T-helper 2 cell treated with Interferon-gamma antibody and Interleukin-4, amounts not matched to agents 5 μg/mL and 100 μg/mL, for 36 hours (primary cell): ENCODE measurements around the gene KATNB1.

ENCODE experiments used
- DNase-seq: peaks from one replicate; pipeline ENCODE4 v3.0.0; 2021; ENCODE audit warnings: low spot score
- H3K27ac Mint-ChIP-seq: one replicate; pipeline ENCODE4 v1.8.0; 2021; ENCODE audit warnings: mild to moderate bottlenecking, mixed read lengths
- H3K27me3 Mint-ChIP-seq: one replicate; pipeline ENCODE4 v1.8.0; 2021; ENCODE audit warnings: low read depth, mixed read lengths
- H3K36me3 Mint-ChIP-seq: one replicate; pipeline ENCODE4 v1.8.0; 2021; ENCODE audit warnings: low read depth, mixed read lengths
- H3K4me1 Mint-ChIP-seq: one replicate; pipeline ENCODE4 v1.8.0; 2021; ENCODE audit warnings: low read depth, mixed read lengths
- H3K4me3 Mint-ChIP-seq: one replicate; pipeline ENCODE4 v1.8.0; 2022; ENCODE audit warnings: mild to moderate bottlenecking, moderate library complexity, mixed read lengths
- H3K9me3 Mint-ChIP-seq: one replicate; pipeline ENCODE4 v1.8.0; 2021; ENCODE audit warnings: mixed read lengths

KATNB1 gene

DNA sequence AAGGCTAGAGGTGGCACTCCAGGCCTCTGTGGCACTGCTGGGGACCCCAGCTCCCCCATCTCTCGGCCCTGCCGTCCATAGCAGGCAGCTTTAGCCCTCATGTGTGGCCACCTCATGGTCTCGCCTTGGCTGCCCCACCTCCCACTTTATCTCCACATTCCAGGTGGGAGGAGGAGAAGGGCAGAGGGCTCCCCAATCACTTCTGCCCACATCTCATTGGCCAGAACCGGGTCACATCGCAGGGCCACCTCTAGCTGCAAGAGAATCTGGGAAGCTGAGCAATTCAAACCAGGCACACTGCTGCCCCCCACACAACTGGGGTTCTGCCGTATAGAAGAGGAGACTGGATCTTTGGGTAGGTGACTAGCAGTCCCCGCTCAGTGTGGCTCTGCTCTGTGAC is 39.3 kb upstream of the KATNB1 start:
- H3K36me3 Mint-ChIP-seq = no peaks in the 10 kb centered on the region
- no peak overlapping the region for H3K27ac Mint-ChIP-seq
- H3K27me3 Mint-ChIP-seq = peaks cover 4% of the 10 kb centered on the region
- DNase-seq = no peak
- H3K4me3 Mint-ChIP-seq = no peak overlapping the region
- H3K4me1 Mint-ChIP-seq = peaks cover 7% of the 10 kb centered on the region
- no peaks in the 10 kb centered on the region for H3K9me3 Mint-ChIP-seq

GRCh38 chr16:57697896-57698537 is 37.6 kb upstream of the KATNB1 start:
- no peak for DNase-seq
- Mint-ChIP-seq H3K4me3 (no peak overlapping the region), H3K4me1 (peaks cover 7% of the 10 kb centered on the region), H3K9me3 (no peaks in the 10 kb centered on the region), H3K27me3 (no peaks in the 10 kb centered on the region), H3K36me3 (no peaks in the 10 kb centered on the region), H3K27ac (no peak overlapping the region)

GRCh38 chr16:57698812-57699405 is 36.7 kb upstream of the KATNB1 start:
- no peak for DNase-seq
- Mint-ChIP-seq H3K27me3 (no peaks in the 10 kb centered on the region), H3K4me1 (peaks cover 7% of the 10 kb centered on the region), H3K36me3 (no peaks in the 10 kb centered on the region), H3K9me3 (no peaks in the 10 kb centered on the region), H3K4me3 (no peak overlapping the region), H3K27ac (no peak overlapping the region)

GRCh38 chr16:57699481-57699880 is 36.1 kb upstream of the KATNB1 start:
- H3K27me3 Mint-ChIP-seq = no peaks in the 10 kb centered on the region
- no peak for DNase-seq
- peaks cover 6% of the 10 kb centered on the region for H3K4me1 Mint-ChIP-seq
- H3K27ac Mint-ChIP-seq = no peak overlapping the region
- no peaks in the 10 kb centered on the region for H3K9me3 Mint-ChIP-seq
- H3K36me3 Mint-ChIP-seq = no peaks in the 10 kb centered on the region
- no peak overlapping the region for H3K4me3 Mint-ChIP-seq

- Mint-ChIP-seq H3K4me3 (no peak overlapping the region), H3K36me3 (no peaks in the 10 kb centered on the region), H3K27ac (no peak overlapping the region), H3K27me3 (no peaks in the 10 kb centered on the region), H3K9me3 (no peaks in the 10 kb centered on the region), H3K4me1 (peaks cover 2% of the 10 kb centered on the region)
- DNase-seq = no peak
Observed at GRCh38 chr16:57699899-57700298, 35.7 kb upstream of the KATNB1 start.

DNA sequence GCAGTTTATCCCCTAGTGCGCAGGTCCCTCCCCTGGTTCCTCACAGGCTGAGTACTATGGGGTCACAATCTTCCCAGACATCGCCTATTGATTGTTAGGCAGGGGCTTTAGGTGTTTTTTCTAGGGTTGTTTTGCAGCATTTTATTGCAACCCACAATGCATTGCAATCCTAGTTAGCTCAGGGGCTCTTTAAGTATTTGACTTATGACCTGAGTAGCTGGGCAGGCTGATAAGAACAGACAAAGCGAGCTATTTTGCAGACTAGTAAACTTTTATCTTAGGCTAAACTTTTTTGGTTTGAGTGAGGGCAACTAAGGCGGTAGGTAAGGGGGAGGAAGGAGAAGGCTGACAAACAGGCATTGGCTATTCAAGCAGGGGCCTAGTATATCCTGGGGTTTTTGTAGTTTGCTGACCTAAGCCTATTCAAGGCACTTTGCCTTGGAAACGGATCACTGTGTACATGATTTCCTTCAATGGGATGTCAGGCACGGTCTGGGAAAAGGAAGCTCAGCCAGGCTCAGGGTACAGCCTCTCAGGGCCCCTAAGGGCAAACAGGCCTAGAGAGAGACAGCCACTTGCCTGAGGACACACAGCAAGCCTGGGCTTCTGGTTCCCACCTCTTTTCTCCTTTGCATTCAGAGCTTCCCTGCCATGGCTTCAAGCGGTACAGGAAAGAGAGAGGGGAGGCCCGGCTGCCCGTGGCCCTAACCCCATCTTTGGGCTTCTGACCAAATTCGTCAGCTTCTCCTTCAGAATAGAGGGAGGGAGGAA is 34.6 kb upstream of the KATNB1 start:
- H3K4me3 Mint-ChIP-seq = no peak overlapping the region
- no peaks in the 10 kb centered on the region for H3K27me3 Mint-ChIP-seq
- no peaks in the 10 kb centered on the region for H3K36me3 Mint-ChIP-seq
- no peaks in the 10 kb centered on the region for H3K4me1 Mint-ChIP-seq
- H3K9me3 Mint-ChIP-seq = no peaks in the 10 kb centered on the region
- no peak for DNase-seq
- no peak overlapping the region for H3K27ac Mint-ChIP-seq

- no peaks in the 10 kb centered on the region for H3K4me1 Mint-ChIP-seq
- no peaks in the 10 kb centered on the region for H3K36me3 Mint-ChIP-seq
- no peak overlapping the region for H3K27ac Mint-ChIP-seq
- no peak overlapping the region for H3K4me3 Mint-ChIP-seq
- no peaks in the 10 kb centered on the region for H3K9me3 Mint-ChIP-seq
- DNase-seq = no peak
- H3K27me3 Mint-ChIP-seq = no peaks in the 10 kb centered on the region
Observed at GRCh38 chr16:57701759-57702371, 33.7 kb upstream of the KATNB1 start.

GRCh38 chr16:57703416-57704010 is 32.1 kb upstream of the KATNB1 start:
- DNase-seq = no peak
- Mint-ChIP-seq H3K4me1 (no peaks in the 10 kb centered on the region), H3K36me3 (no peaks in the 10 kb centered on the region), H3K4me3 (no peak overlapping the region), H3K27ac (no peak overlapping the region), H3K27me3 (peaks cover 7% of the 10 kb centered on the region), H3K9me3 (no peaks in the 10 kb centered on the region)

DNA sequence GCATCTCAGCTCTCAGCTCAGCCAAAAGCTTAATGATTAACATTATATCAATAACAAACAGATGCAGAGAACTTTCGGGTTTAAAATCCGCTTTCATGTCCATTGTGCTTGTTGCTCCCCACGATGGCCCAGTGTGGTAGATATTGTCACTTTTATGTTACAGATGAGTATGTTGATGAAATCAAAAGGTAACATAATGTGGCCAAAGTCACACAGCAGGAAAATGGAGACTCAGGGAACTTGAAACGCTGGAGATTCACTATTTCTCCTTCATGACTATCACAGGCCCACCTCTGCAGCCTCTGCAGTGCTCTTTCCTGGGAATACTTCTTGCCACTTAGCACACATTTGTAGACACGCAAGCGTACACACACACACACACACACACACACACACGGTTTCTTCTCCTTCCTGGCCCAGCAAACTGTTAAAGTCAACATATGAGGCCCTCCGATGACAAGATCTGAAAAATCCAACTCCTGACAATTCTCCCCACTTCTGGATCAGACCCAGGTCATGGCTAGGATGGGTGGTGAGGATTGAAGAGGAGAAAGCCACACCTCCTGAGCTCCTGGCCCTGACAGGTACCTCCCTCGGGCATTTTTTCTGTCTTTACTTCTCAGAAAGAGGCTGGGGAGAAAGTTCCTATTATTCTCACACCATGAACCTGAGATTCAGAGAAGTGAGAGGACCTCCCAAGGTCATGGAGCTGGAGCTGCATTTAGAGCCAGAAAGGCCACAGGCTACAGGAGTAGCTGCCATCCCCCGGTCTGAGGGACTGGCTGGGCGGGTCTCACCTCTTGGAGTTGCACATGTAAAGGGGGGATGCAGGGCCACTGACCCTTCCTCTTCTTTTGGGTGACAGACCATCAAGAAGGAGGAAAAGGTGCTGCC is 31.3 kb upstream of the KATNB1 start:
- Mint-ChIP-seq H3K4me1 (no peaks in the 10 kb centered on the region), H3K27ac (no peak overlapping the region), H3K4me3 (no peak overlapping the region), H3K9me3 (no peaks in the 10 kb centered on the region), H3K27me3 (peaks cover 8% of the 10 kb centered on the region), H3K36me3 (no peaks in the 10 kb centered on the region)
- DNase-seq = no peak

DNA sequence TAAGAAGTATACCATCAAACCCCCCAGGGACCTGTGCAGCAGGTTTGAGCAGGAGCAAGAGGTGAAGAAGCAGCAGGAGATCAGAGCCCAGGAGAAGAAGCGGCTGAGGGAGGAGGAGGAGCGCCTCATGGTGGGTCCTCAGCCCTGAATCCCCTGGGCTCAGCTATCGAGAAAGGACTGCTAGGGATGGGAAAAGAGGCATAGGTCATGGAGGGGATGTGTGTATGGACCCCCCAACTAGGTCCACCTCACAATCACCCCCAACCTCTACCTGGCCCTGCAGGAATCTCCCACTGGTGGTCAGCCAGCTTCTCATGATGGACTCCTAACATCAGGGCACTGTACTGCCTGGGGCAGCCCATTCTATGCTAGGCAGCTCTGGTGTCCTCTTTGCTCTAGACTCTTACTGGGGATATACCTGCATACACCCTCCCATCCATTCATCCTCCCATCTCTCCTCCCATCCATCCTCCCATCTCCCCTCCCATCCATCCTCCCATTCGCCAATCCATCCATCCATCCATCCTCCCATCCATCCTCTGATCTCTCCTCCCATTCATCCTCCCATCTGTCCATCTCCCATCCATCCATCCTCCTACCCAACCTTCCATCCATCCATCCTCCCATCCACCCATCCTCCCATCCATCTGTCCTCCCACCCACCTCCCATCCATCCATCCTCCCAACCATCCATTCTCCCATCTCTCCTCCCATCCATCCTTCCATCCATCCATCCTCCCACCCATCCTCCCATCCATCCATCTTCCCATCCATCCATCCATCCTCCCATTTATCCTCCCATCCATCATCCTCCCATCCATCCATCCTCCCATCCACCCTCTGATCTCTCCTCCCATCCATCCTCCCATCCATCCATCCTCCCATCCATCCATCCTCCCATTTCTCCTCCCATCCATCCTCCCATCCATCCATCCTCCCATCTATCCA is 30.4 kb upstream of the KATNB1 start:
- Mint-ChIP-seq H3K9me3 (no peaks in the 10 kb centered on the region), H3K4me3 (no peak overlapping the region), H3K27ac (no peak overlapping the region), H3K27me3 (peaks cover 9% of the 10 kb centered on the region), H3K36me3 (no peaks in the 10 kb centered on the region), H3K4me1 (no peaks in the 10 kb centered on the region)
- DNase-seq = no peak

DNA sequence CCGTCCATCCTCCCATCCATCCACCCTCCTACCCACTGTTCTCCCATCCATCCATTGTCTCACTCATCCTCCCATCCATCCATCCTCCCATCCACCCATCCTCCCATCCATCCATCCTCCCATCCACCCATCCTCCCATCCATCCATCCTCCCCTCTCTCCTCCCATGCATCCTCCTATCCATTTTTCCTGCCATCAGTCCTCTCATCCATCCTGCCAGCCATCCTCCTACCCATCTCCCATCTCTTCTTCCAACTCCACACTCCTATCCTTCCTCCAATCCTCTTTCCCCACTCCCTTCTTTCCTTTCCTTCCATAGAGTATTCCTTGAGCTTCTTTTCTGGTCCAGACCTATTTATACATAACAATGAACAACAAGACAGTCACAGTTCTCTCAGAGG is 28.9 kb upstream of the KATNB1 start:
- no peaks in the 10 kb centered on the region for H3K36me3 Mint-ChIP-seq
- H3K27ac Mint-ChIP-seq = no peak overlapping the region
- peaks cover 19% of the 10 kb centered on the region for H3K27me3 Mint-ChIP-seq
- H3K4me1 Mint-ChIP-seq = no peaks in the 10 kb centered on the region
- no peak for DNase-seq
- H3K4me3 Mint-ChIP-seq = no peak overlapping the region
- H3K9me3 Mint-ChIP-seq = no peaks in the 10 kb centered on the region

DNA sequence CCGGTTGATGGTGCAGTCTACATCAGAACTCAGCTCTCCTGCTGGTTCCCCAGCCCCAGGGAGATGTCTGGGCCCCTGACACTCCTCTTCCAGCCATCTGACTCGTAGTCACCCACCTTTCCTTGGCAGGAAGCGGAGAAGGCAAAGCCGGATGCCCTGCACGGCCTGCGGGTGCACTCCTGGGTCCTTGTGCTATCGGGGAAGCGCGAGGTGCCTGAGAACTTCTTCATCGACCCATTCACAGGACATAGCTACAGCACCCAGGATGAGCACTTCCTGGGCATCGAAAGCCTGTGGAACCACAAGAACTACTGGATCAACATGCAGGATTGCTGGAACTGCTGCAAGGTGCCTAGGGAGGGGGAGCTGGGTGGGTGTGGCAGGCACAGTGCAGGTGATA is 28.2 kb upstream of the KATNB1 start:
- no peak for DNase-seq

More for the DNA sequence above, 28.2 kb upstream of the KATNB1 start:
- H3K27me3 Mint-ChIP-seq = peaks cover 24% of the 10 kb centered on the region
- no peaks in the 10 kb centered on the region for H3K9me3 Mint-ChIP-seq
- H3K4me1 Mint-ChIP-seq = no peaks in the 10 kb centered on the region
- H3K27ac Mint-ChIP-seq = no peak overlapping the region
- H3K36me3 Mint-ChIP-seq = no peaks in the 10 kb centered on the region
- no peak overlapping the region for H3K4me3 Mint-ChIP-seq
